Neural progenitor cell (in vitro differentiated cells): ENCODE measurements around the gene CCDC136.

ENCODE experiments used
- CTCF ChIP-seq: fragments of 200-600 bp; sonication (generic); IDR thresholded peaks from 2 replicates; pipeline ENCODE4 v1.5.1; 2017; ENCODE audit warnings: antibody characterized with exemption, mild to moderate bottlenecking
- EZH2 ChIP-seq: fragments of 200-600 bp; sonication (generic); IDR thresholded peaks from 2 replicates; pipeline ENCODE4 v1.6.1; 2017; ENCODE audit warnings: antibody characterized with exemption, mild to moderate bottlenecking, moderate library complexity
- EZH2phosphoT487 ChIP-seq: fragments of 200-600 bp; sonication (generic); IDR thresholded peaks from 2 replicates; pipeline ENCODE4 v1.6.1; 2017; ENCODE audit warnings: antibody characterized with exemption

- TF ChIP-seq EZH2 (no peak), CTCF (no peak), EZH2phosphoT487 (no peak)
Observed at GRCh38 chr7:128810473-128810872, 18.7 kb downstream of the CCDC136 start.
